ENCODE measurements around the gene RNU6-8. TPM values are rescaled to one million over a fixed set of nuclear protein-coding genes. Genes with fewer than 3 reads are reported as not detected.

Gene RNU6-8
- total and polyA plus RNA-seq, 2 experiments from 2014 or later, result not detected

- DNase-seq (ENCODE audit: low spot score), result no peak
- no peaks in the 10 kb centered on the region for H3K79me2 ChIP-seq
- no peaks in the 10 kb centered on the region for H3K4me1 ChIP-seq (ENCODE audit: insufficient read depth)
- no peak overlapping the region for H3K4me2 ChIP-seq
- no peak overlapping the region for H3K27ac ChIP-seq
- no peaks in the 10 kb centered on the region for H4K20me1 ChIP-seq (ENCODE audit: insufficient read depth, poor library complexity, severe bottlenecking)
- no peaks in the 10 kb centered on the region for H3K9me2 ChIP-seq (replicated peaks; ENCODE audit: insufficient read depth)
- no peak overlapping the region for H2AFZ ChIP-seq
- H3K9me3 ChIP-seq (ENCODE audit: low read depth), result no peaks in the 10 kb centered on the region
- no peak overlapping the region for H3K4me3 ChIP-seq
- no peaks in the 10 kb centered on the region for H3K27me3 ChIP-seq
- peak; percentile 23 for TF ChIP-seq CTCF (IDR thresholded peaks at IDR 0.05; ENCODE audit: poor library complexity)
- TF ChIP-seq EZH2 (IDR thresholded peaks at IDR 0.05; ENCODE audit: borderline replicate concordance), result no peak
- H3K36me3 ChIP-seq (replicated peaks; ENCODE audit: insufficient read depth, low read depth), result no peaks in the 10 kb centered on the region
Measured at GRCh38 chr14:32244404-32244803, 41.3 kb upstream of the RNU6-8 start.

GRCh38 chr14:32233260-32233659 lies 30.2 kb upstream of the RNU6-8 start:
- Histone ChIP-seq H3K79me2 (no peaks in the 10 kb centered on the region), H3K4me1 (ENCODE audit: insufficient read depth) (peaks cover 7% of the 10 kb centered on the region), H2AFZ (no peak overlapping the region), H3K4me3 (no peak overlapping the region), H3K9me3 (ENCODE audit: low read depth) (no peaks in the 10 kb centered on the region), H3K9me2 (replicated peaks; ENCODE audit: insufficient read depth) (no peaks in the 10 kb centered on the region), H3K4me2 (no peak overlapping the region), H3K27me3 (no peaks in the 10 kb centered on the region), H4K20me1 (ENCODE audit: insufficient read depth, poor library complexity, severe bottlenecking) (no peaks in the 10 kb centered on the region), H3K27ac (no peak overlapping the region), H3K36me3 (replicated peaks; ENCODE audit: insufficient read depth, low read depth) (no peaks in the 10 kb centered on the region)
- TF ChIP-seq EZH2 (IDR thresholded peaks at IDR 0.05; ENCODE audit: borderline replicate concordance) (no peak), EZH2phosphoT487 (IDR thresholded peaks at IDR 0.05; ENCODE audit: low read depth, severe bottlenecking, unreplicated experiment) (no peak), CTCF (IDR thresholded peaks at IDR 0.05; ENCODE audit: poor library complexity) (no peak)
- no peak for DNase-seq (ENCODE audit: low spot score)
- 78% methylated on average over 1 of the region's 1 CpG for WGBS (ENCODE audit: low lambda C conversion rate, missing lambda C conversion rate)

DNA sequence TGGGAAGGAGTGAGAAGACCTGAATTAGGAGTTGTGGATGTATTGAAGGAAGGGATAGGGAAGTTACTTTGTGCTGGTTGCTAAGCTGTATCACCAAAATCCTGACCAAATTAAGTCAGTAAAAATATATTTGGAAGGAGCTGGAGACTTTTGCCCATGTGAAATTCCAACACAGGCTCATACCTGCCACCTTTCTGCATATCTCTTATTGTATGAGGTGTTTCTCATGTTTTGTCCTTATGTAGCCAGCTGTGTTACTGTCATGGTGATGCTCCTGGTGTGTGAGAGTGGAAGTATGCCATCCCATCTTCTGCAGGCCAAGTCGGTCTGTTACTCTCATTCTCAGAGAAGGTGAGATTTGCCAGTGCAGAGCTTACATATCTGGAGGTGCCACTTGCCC lies 29.4 kb upstream of the RNU6-8 start:
- Histone ChIP-seq H3K27me3 (no peaks in the 10 kb centered on the region), H3K4me3 (no peak overlapping the region), H3K4me2 (no peak overlapping the region), H2AFZ (no peak overlapping the region), H3K27ac (no peak overlapping the region), H3K4me1 (ENCODE audit: insufficient read depth) (peaks cover 7% of the 10 kb centered on the region), H3K9me3 (ENCODE audit: low read depth) (no peaks in the 10 kb centered on the region), H3K79me2 (no peaks in the 10 kb centered on the region), H3K9me2 (replicated peaks; ENCODE audit: insufficient read depth) (no peaks in the 10 kb centered on the region), H3K36me3 (replicated peaks; ENCODE audit: insufficient read depth, low read depth) (no peaks in the 10 kb centered on the region), H4K20me1 (ENCODE audit: insufficient read depth, poor library complexity, severe bottlenecking) (no peaks in the 10 kb centered on the region)
- TF ChIP-seq EZH2phosphoT487 (IDR thresholded peaks at IDR 0.05; ENCODE audit: low read depth, severe bottlenecking, unreplicated experiment), result no peak
- no peak for TF ChIP-seq EZH2 (IDR thresholded peaks at IDR 0.05; ENCODE audit: borderline replicate concordance)
- TF ChIP-seq CTCF (IDR thresholded peaks at IDR 0.05; ENCODE audit: poor library complexity), result no peak
- 93% methylated on average over 1 of the region's 1 CpG for WGBS (ENCODE audit: low lambda C conversion rate, missing lambda C conversion rate)
- DNase-seq (ENCODE audit: low spot score), result no peak

- WGBS (ENCODE audit: low lambda C conversion rate, missing lambda C conversion rate), result 80% methylated on average over 2 of the region's 2 CpGs
- no peak overlapping the region for H2AFZ ChIP-seq
- no peaks in the 10 kb centered on the region for H4K20me1 ChIP-seq (ENCODE audit: insufficient read depth, poor library complexity, severe bottlenecking)
- H3K4me3 ChIP-seq, result no peak overlapping the region
- H3K36me3 ChIP-seq (replicated peaks; ENCODE audit: insufficient read depth, low read depth), result no peaks in the 10 kb centered on the region
- no peak for DNase-seq (ENCODE audit: low spot score)
- no peaks in the 10 kb centered on the region for H3K9me2 ChIP-seq (replicated peaks; ENCODE audit: insufficient read depth)
- H3K4me1 ChIP-seq (ENCODE audit: insufficient read depth), result peaks cover 17% of the 10 kb centered on the region
- H3K79me2 ChIP-seq, result no peaks in the 10 kb centered on the region
- H3K27me3 ChIP-seq, result no peaks in the 10 kb centered on the region
- H3K27ac ChIP-seq, result no peak overlapping the region
- no peak overlapping the region for H3K4me2 ChIP-seq
- TF ChIP-seq EZH2phosphoT487 (IDR thresholded peaks at IDR 0.05; ENCODE audit: low read depth, severe bottlenecking, unreplicated experiment) (no peak), EZH2 (IDR thresholded peaks at IDR 0.05; ENCODE audit: borderline replicate concordance) (no peak), CTCF (IDR thresholded peaks at IDR 0.05; ENCODE audit: poor library complexity) (no peak)
- no peaks in the 10 kb centered on the region for H3K9me3 ChIP-seq (ENCODE audit: low read depth)
Measured at GRCh38 chr14:32230695-32231280, 27.7 kb upstream of the RNU6-8 start.
